Measurements from ENCODE around the gene PRKAG1. TPM values are rescaled to one million over a fixed set of nuclear protein-coding genes. Genes with fewer than 3 reads are reported as not detected.

The PRKAG1 gene
- total and polyA plus RNA-seq, 2 experiments from 2014 or later, result 41.0 to 54.5 TPM

DNA sequence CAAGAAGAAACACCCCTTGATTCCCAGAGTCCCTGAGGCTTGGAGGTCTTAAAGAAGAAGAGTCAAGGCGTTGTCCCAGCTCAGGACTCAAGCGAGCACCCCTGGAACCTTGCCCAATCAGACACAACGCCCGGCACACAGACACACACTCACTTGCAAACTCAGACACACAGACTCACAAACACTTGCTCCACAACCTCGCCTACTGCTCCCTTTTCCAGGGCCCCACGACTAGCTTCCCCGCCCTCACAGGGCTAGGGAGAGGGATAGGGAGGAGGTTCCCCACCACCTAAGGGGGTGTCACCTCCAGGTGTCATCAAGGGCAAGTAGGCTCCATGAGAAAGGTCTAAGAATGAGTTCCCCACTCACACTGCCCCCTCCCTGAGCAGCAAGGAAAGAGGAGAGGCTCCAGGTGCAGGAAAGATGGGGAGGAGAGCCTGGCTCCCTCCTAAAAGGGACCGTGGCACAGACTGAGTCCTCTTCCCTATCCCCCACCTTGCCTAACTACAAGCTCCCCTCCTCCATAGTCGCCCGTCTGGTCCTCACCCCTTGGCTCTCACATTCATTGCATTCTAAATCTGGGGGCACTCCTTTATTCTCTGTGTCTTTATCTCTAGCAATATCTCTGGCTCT is 47.8 kb downstream of the PRKAG1 start:
- peak overlapping the region; percentile 28 for H3K4me3 ChIP-seq
- peaks cover 4% of the 10 kb centered on the region for H3K4me1 ChIP-seq (ENCODE audit: low read depth)
- TF ChIP-seq, protein P1, sequence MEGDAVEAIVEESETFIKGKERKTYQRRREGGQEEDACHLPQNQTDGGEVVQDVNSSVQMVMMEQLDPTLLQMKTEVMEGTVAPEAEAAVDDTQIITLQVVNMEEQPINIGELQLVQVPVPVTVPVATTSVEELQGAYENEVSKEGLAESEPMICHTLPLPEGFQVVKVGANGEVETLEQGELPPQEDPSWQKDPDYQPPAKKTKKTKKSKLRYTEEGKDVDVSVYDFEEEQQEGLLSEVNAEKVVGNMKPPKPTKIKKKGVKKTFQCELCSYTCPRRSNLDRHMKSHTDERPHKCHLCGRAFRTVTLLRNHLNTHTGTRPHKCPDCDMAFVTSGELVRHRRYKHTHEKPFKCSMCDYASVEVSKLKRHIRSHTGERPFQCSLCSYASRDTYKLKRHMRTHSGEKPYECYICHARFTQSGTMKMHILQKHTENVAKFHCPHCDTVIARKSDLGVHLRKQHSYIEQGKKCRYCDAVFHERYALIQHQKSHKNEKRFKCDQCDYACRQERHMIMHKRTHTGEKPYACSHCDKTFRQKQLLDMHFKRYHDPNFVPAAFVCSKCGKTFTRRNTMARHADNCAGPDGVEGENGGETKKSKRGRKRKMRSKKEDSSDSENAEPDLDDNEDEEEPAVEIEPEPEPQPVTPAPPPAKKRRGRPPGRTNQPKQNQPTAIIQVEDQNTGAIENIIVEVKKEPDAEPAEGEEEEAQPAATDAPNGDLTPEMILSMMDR (IDR thresholded peaks at IDR 0.05; ENCODE audit: low read depth, low read length), result no peak
- H3K27ac ChIP-seq, result no peak overlapping the region
- H3K36me3 ChIP-seq, result no peaks in the 10 kb centered on the region
- no peaks in the 10 kb centered on the region for H3K9me3 ChIP-seq (ENCODE audit: low read depth)
- DNase-seq (ENCODE audit: low read depth in 1 of 2, low spot score in 1 of 2), result no peak
- H3K27me3 ChIP-seq, result peaks cover 90% of the 10 kb centered on the region

DNA sequence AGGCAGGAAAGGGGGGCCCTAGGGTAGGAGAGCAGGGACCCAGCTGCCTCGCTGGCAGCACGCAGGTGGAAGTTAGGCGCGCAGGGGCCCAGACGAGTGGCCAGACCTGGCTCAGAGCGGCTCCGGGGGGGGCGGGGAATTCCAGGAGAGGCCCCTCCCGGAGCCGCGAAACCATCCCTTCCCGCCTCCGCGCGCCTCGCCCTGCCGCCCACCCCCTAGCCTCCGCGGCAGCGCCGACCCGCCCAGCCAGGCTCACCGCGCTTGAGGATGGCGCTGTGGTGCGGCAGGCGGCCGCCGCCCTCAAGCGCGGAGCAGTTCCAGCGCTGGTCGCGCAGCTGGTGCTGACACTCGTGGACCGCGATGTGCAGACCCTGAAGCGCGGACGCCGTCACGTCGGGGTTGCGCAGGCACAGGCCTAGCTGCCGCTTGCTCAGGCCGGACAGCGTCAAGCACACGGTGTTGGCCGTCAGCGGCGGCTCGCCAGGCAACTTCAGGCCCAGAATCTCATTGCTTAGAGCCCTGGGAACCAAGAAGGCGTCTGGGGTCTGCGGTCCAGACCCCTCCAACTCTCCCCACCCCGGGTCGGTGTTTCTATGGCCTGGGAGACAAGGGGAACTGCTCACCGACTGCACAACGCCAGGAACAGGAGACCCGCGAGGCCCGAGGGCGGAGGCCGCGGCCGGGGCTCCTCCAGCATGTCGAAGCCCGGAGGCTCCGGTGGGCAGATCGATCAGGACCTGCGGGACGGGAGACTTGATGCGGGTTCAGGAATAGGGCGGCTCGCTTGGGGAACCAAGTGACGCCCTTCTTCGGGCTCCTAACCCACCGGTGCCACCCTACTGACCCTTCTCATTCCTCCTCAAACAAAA is 48.5 kb downstream of the PRKAG1 start:
- Histone ChIP-seq H3K36me3 (no peaks in the 10 kb centered on the region), H3K27ac (no peak overlapping the region), H3K4me3 (peak overlapping the region; percentile 12), H3K9me3 (ENCODE audit: low read depth) (no peaks in the 10 kb centered on the region), H3K4me1 (ENCODE audit: low read depth) (peaks cover 4% of the 10 kb centered on the region), H3K27me3 (peaks cover 82% of the 10 kb centered on the region)
- TF ChIP-seq, protein P1 (IDR thresholded peaks at IDR 0.05; ENCODE audit: low read depth, low read length), result peak; percentile 6
- peak in 1 of 2 donors; percentile 58 for DNase-seq (ENCODE audit: low read depth in 1 of 2, low spot score in 1 of 2)

DNA sequence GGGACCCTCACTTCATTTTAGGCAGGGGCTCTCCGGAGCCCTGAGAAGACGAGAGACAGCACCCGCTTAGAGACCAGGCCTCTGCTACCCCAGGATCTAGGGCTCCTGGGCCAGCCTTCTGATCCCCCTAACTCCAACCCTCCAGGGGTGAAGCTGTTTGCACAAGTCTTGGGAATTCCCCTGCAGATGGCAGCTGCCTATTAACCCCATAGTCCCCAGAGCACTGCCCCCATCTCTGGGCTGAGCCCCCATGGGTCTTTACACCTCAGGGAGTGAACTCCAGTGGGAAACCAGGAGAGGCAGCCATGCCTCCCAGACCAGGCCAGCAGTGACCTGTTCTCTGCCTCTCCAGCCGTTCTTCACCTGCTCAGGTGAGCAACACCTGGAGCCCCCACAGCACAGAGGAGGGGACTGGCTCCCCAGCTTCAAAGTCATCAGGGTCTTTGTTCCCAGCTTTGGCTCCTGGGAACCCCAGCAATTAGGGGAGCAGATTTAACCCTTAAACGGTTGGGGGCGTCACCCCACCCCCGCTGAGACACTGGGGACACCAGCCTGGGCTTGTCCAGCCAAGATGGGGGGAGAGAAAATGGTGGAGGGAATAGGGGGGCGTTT is 49.3 kb downstream of the PRKAG1 start:
- H3K4me3 ChIP-seq, result no peak overlapping the region
- H3K27me3 ChIP-seq, result peaks cover 74% of the 10 kb centered on the region
- TF ChIP-seq, protein P1 (IDR thresholded peaks at IDR 0.05; ENCODE audit: low read depth, low read length), result no peak
- no peak overlapping the region for H3K27ac ChIP-seq
- H3K4me1 ChIP-seq (ENCODE audit: low read depth), result peaks cover 4% of the 10 kb centered on the region
- no peak for DNase-seq (ENCODE audit: low read depth in 1 of 2, low spot score in 1 of 2)
- H3K9me3 ChIP-seq (ENCODE audit: low read depth), result no peaks in the 10 kb centered on the region
- no peaks in the 10 kb centered on the region for H3K36me3 ChIP-seq

DNA sequence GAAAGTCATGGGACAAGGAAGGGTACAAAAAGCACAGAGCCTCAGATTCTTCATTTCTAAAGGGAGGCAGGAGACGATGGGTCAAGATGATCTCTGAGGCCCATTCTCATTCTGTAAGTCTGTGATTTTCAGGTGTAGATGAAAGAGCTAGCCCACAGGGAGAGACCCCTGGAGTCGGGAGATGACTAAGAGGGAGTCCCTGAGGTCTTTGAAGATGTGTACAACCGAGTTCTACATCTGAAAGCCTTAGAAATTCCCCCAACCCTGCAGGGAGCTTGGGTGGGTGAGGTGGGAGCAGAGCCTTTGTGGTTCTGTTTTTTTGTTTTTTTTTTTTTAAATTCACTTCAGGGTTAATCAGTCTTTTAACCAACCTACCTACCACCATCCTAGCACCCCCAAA is 50.1 kb downstream of the PRKAG1 start:
- peaks cover 66% of the 10 kb centered on the region for H3K27me3 ChIP-seq
- H3K4me1 ChIP-seq (ENCODE audit: low read depth), result peaks cover 4% of the 10 kb centered on the region
- no peak for DNase-seq (ENCODE audit: low read depth in 1 of 2, low spot score in 1 of 2)
- H3K27ac ChIP-seq, result no peak overlapping the region
- H3K4me3 ChIP-seq, result no peak overlapping the region
- no peaks in the 10 kb centered on the region for H3K9me3 ChIP-seq (ENCODE audit: low read depth)
- TF ChIP-seq, protein P1 (IDR thresholded peaks at IDR 0.05; ENCODE audit: low read depth, low read length), result no peak
- no peaks in the 10 kb centered on the region for H3K36me3 ChIP-seq

DNA sequence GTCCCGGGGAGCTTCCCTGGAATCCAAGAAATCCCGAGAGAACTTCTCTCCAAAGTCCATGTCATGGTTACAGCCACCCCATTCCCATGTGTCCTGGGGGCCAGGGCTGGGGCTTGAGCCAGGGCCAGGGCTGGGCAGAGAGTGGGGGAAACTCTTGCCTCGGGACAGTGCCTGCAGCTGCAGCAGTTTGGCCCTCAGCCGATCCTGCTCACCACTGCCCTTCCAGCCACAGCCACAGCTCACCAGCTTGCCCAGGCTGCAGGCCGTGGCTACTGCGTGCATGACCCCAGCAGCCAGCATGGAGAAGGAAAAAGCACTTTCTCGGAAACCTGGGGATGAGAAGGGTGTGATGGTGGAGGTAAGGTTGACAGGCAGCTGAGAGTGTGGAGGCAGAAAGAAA is 50.6 kb downstream of the PRKAG1 start:
- H3K27ac ChIP-seq, result no peak overlapping the region
- H3K4me3 ChIP-seq, result no peak overlapping the region
- DNase-seq (ENCODE audit: low read depth in 1 of 2, low spot score in 1 of 2), result no peak
- H3K36me3 ChIP-seq, result no peaks in the 10 kb centered on the region
- no peaks in the 10 kb centered on the region for H3K9me3 ChIP-seq (ENCODE audit: low read depth)
- peaks cover 61% of the 10 kb centered on the region for H3K27me3 ChIP-seq
- TF ChIP-seq, protein P1 (IDR thresholded peaks at IDR 0.05; ENCODE audit: low read depth, low read length), result no peak
- H3K4me1 ChIP-seq (ENCODE audit: low read depth), result peaks cover 4% of the 10 kb centered on the region
